AG08395 (cell line): ENCODE results near the gene ZNF22.

Experiments used
- DNase-seq: peaks from one replicate; pipeline ENCODE4 v3.0.0; 2012; ENCODE audit warnings: mixed read lengths, low spot score

Gene ZNF22

GRCh38 chr10:45000752-45001380, at the start of gene ZNF22:
ZNF22 (plus strand) TSS chr10:45000923; CDS start chr10:45003369, 2,446 bp downstream.
- peak; percentile 68 for DNase-seq

- no peak for DNase-seq
Measured at GRCh38 chr10:44951576-44952226, 49.0 kb upstream of the ZNF22 start.

GRCh38 chr10:44952779-44953231, 47.9 kb upstream of the ZNF22 start:
- no peak for DNase-seq

- no peak for DNase-seq
Measured at GRCh38 chr10:44954042-44954441, 46.7 kb upstream of the ZNF22 start.

GRCh38 chr10:44954962-44955361, 45.8 kb upstream of the ZNF22 start:
- no peak for DNase-seq

GRCh38 chr10:44955413-44956070, 45.2 kb upstream of the ZNF22 start:
- no peak for DNase-seq

- DNase-seq, result no peak
Measured at GRCh38 chr10:44956226-44956625, 44.5 kb upstream of the ZNF22 start.

- DNase-seq, result no peak
Measured at GRCh38 chr10:44956717-44957706, 43.7 kb upstream of the ZNF22 start.

GRCh38 chr10:44958196-44958897, 42.4 kb upstream of the ZNF22 start:
- DNase-seq, result peak; percentile 71

- DNase-seq, result no peak
Measured at GRCh38 chr10:44958898-44959246, 41.9 kb upstream of the ZNF22 start.

- DNase-seq, result peak; percentile 98
Measured at GRCh38 chr10:44959247-44960087, 41.3 kb upstream of the ZNF22 start, which contains the start of gene RASSF4. RASSF4 (plus strand) TSS chr10:44959802; CDS start chr10:44970203, 10,401 bp downstream.

- DNase-seq, result no peak
Measured at GRCh38 chr10:44960088-44960460, 40.6 kb upstream of the ZNF22 start.

- DNase-seq, result no peak
Measured at GRCh38 chr10:44960482-44961229, 40.1 kb upstream of the ZNF22 start.

GRCh38 chr10:44961230-44961571, 39.5 kb upstream of the ZNF22 start:
- no peak for DNase-seq

- no peak for DNase-seq
Measured at GRCh38 chr10:44961931-44962750, 38.6 kb upstream of the ZNF22 start.

- no peak for DNase-seq
Measured at GRCh38 chr10:44962870-44963738, 37.6 kb upstream of the ZNF22 start.

GRCh38 chr10:44963772-44964633, 36.7 kb upstream of the ZNF22 start:
- no peak for DNase-seq
